Activated T-cell treated with anti-CD3 and anti-CD28 coated beads, Interleukin-2, amount 50 U/mL, for 72 hours (primary cell): ENCODE data around the gene EXOSC3. TPM values are rescaled to one million over a fixed set of nuclear protein-coding genes. Genes with fewer than 3 reads are reported as not detected.
"Not testable (repeated sequence)": the region's sequence is repeated elsewhere in the genome, so short reads cannot be mapped to it uniquely, and the experiment has no call there.

Source experiments
- ATAC-seq, 2 donors: fragments of 150-1000 bp; cut with Tn5 transposase; replicated peaks in 1 of 2; 2 replicates each; pipeline ENCODE4 v1.10.0; 2021; ENCODE audit warnings: moderate library complexity in 2 of 2, mild to moderate bottlenecking in 1 of 2
- DNase-seq, 2 donors: peaks; one replicate each; pipeline ENCODE4 v3.0.0; 2021 to 2022; ENCODE audit warnings: mixed read lengths in 1 of 2
- H3K27ac Mint-ChIP-seq: one replicate; pipeline ENCODE4 v1.8.0; 2022; ENCODE audit warnings: mild to moderate bottlenecking, moderate library complexity, mixed read lengths
- H3K27me3 Mint-ChIP-seq: one replicate; pipeline ENCODE4 v1.8.0; 2022; ENCODE audit warnings: low read depth, mixed read lengths
- H3K36me3 Mint-ChIP-seq, 2 donors: one replicate each; pipeline ENCODE4 v1.8.0; 2022; ENCODE audit warnings: mixed read lengths in 2 of 2, mild to moderate bottlenecking in 1 of 2; ENCODE audit not compliant: insufficient read depth in 2 of 2
- H3K4me1 Mint-ChIP-seq: one replicate; pipeline ENCODE4 v1.8.0; 2022; ENCODE audit warnings: low read depth, mixed read lengths
- H3K4me3 Mint-ChIP-seq, 2 donors: one replicate each; pipeline ENCODE4 v1.8.0; 2022; ENCODE audit warnings: mild to moderate bottlenecking in 2 of 2, mixed read lengths in 2 of 2, moderate library complexity in 2 of 2
- H3K9me3 Mint-ChIP-seq, 2 donors: one replicate each; pipeline ENCODE4 v1.8.0; 2022; ENCODE audit warnings: mixed read lengths in 2 of 2
- total RNA-seq, 2 donors: library from RNA; stranded (reverse); gene quantifications; one replicate each; pipeline ENCODE4 v1.2.3, GENCODE V29; 2022

EXOSC3 gene
- total RNA-seq, 2 donors from 2014 or later, result 60.2 to 72.0 TPM

GRCh38 chr9:37760416-37761161 lies 24.3 kb downstream of the EXOSC3 start:
- no peaks in the 10 kb centered on the region for H3K27me3 Mint-ChIP-seq
- ATAC-seq, result no peak
- H3K36me3 Mint-ChIP-seq, result peaks cover 6 to 7% of the 10 kb centered on the region in 2 donors
- peaks cover 15% of the 10 kb centered on the region for H3K4me1 Mint-ChIP-seq
- H3K27ac Mint-ChIP-seq, result no peak overlapping the region
- peaks cover 0 to 3% of the 10 kb centered on the region in 2 donors for H3K9me3 Mint-ChIP-seq
- DNase-seq, result no peak
- H3K4me3 Mint-ChIP-seq, result no peak overlapping the region

GRCh38 chr9:37758747-37759146 lies 26.1 kb downstream of the EXOSC3 start:
- peaks cover 30% of the 10 kb centered on the region for H3K4me1 Mint-ChIP-seq
- H3K27me3 Mint-ChIP-seq, result no peaks in the 10 kb centered on the region
- H3K27ac Mint-ChIP-seq, result no peak overlapping the region
- ATAC-seq, result no peak
- DNase-seq, result no peak
- H3K4me3 Mint-ChIP-seq, result no peak overlapping the region
- peaks cover 2 to 6% of the 10 kb centered on the region in 2 donors for H3K36me3 Mint-ChIP-seq
- no peaks in the 10 kb centered on the region for H3K9me3 Mint-ChIP-seq

- peak; percentile 77 to 79 for DNase-seq
- H3K9me3 Mint-ChIP-seq, result peaks cover 0 to 3% of the 10 kb centered on the region in 2 donors
- H3K4me3 Mint-ChIP-seq, result peak within 1 kb of the TSS; percentile 89 to 100
- H3K4me1 Mint-ChIP-seq, result peaks cover 32% of the 10 kb centered on the region
- peak; percentile 91 to 96 for ATAC-seq
- H3K36me3 Mint-ChIP-seq, result peaks cover 2 to 3% of the 10 kb centered on the region in 2 donors
- no peaks in the 10 kb centered on the region for H3K27me3 Mint-ChIP-seq
- H3K27ac Mint-ChIP-seq, result peak within 1 kb of the TSS; percentile 97
Observed at GRCh38 chr9:37753489-37754190, 31.2 kb downstream of the EXOSC3 start, which contains the start of gene TRMT10B. Gene TRMT10B (plus strand): TSS chr9:37753805. CDS start chr9:37761932, 8,127 bp downstream.

DNA sequence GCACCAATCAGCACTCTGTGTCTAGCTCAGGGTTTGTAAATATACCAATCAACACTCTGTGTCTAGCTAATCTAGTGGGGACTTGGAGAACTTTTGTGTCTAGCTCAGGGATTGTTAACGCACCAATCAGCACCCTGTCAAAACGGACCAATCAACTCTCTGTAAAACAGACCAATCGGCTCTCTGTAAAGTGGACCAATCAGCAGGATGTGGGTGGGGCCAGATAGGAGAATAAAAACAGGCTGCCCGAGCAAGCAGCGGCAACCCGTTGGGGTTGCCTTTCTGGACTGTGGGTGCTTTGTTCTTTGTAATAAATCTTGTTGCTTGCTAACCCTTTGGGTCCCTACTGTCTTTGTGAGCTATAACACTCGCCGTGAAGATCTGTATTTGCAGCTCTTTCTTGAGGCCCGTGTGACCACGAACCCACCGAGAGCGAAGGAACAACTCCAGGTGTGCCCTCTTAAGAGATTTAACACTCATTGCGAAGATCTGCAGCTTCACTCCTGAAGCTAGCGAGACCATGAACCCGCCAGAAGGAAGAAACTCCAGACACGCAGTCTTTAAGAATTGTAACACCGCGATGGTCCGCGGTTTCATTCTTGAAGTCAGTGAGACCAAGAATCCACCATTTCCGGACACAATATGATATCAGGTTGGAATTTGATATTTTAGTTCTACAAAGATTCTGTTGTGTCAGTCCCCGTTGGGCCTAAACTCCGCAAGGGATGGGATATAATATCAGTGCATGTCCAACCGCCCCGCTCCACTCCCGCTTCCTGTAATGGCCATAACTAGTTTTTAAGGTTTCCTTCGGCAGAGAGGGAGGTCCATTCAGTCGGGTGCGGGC lies 32.0 kb downstream of the EXOSC3 start:
- no peak for ATAC-seq
- Mint-ChIP-seq H3K27me3 (no peaks in the 10 kb centered on the region), H3K4me3 (peak overlapping the region; percentile 89 to 100)

DNA sequence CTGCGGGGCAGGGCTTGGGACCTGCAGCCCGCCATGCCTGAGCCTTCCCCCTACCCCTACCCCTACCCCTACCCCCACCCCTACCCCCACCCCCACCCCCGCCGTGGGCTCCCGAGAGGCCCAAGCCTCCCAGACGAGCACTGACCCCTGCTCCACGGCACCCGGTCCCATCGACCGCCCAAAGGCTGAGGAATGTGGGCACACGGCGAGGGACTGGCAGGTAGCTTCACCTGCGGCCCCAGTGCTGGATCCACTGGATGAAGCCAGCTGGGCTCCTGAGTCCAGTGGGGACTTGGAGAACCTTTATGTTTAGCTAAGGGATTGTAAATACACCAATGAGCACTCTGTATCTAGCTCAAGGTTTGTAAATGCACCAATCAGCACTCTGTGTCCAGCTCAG lies 32.8 kb downstream of the EXOSC3 start:
- H3K27me3 Mint-ChIP-seq, H3K4me3 Mint-ChIP-seq, H3K27ac Mint-ChIP-seq, H3K36me3 Mint-ChIP-seq, ATAC-seq, DNase-seq, H3K9me3 Mint-ChIP-seq: not testable (repeated sequence)
- H3K4me1 Mint-ChIP-seq, result peaks cover 32% of the 10 kb centered on the region

More for the DNA sequence above, 32.0 kb downstream of the EXOSC3 start:
- Mint-ChIP-seq H3K9me3 (peaks cover 0 to 3% of the 10 kb centered on the region in 2 donors), H3K36me3 (peaks cover 2 to 3% of the 10 kb centered on the region in 2 donors), H3K27ac (peak overlapping the region; percentile 97), H3K4me1 (peaks cover 32% of the 10 kb centered on the region)
- DNase-seq, result peak; percentile 20 to 23

GRCh38 chr9:37751704-37752103 lies 33.2 kb downstream of the EXOSC3 start:
- ATAC-seq, H3K9me3 Mint-ChIP-seq, H3K27ac Mint-ChIP-seq, H3K27me3 Mint-ChIP-seq, H3K4me3 Mint-ChIP-seq, DNase-seq, H3K36me3 Mint-ChIP-seq: not testable (repeated sequence)
- peaks cover 32% of the 10 kb centered on the region for H3K4me1 Mint-ChIP-seq

DNA sequence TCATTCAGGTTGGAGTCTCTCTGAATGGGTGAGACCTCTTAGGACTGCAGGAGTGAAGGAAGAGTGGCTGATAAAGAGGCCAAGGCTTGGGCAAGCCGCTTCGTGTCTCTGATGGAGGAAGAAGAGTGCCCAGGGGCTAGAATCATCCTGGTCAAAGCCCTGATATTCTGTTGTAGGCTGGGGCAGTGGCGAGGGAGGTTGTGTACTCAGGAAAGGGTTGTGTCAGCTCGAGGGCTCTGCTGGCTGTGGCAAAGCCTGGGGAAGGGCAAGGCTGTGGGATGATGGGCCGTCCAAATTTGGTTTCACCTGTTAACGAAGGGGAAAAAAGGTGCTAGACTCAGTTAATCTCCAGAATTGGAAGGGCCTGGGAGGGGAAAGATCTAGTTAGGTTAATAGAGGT lies 33.7 kb downstream of the EXOSC3 start:
- DNase-seq, result no peak
- peaks cover 0 to 3% of the 10 kb centered on the region in 2 donors for H3K9me3 Mint-ChIP-seq
- no peaks in the 10 kb centered on the region for H3K27me3 Mint-ChIP-seq

DNA sequence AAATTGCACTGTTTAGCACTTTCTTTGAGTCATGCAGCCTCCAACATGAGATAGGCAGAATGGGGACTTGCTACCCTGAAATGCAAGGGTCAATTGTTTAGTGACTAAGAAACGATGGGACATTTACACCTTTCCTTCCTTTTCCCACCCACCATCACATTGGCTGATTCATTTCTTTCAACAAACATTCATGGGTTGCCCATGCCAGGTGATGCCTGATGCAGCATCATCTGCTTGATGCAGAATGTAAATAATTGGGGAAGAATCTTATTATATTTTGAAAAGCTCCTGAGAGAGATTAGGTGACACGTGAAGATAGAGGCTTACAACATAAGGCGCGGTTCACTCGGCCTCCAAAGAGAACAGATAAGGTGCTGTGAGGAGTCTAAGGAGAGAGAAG lies 35.7 kb downstream of the EXOSC3 start:
- peaks cover 12% of the 10 kb centered on the region for H3K4me1 Mint-ChIP-seq
- peaks cover 0 to 1% of the 10 kb centered on the region in 2 donors for H3K36me3 Mint-ChIP-seq
- no peak for DNase-seq
- no peak overlapping the region for H3K4me3 Mint-ChIP-seq
- ATAC-seq, result no peak
- no peak overlapping the region for H3K27ac Mint-ChIP-seq
- H3K27me3 Mint-ChIP-seq, result no peaks in the 10 kb centered on the region
- H3K9me3 Mint-ChIP-seq, result peaks cover 0 to 3% of the 10 kb centered on the region in 2 donors

More for the DNA sequence above, 33.7 kb downstream of the EXOSC3 start:
- Mint-ChIP-seq H3K4me1 (peaks cover 30% of the 10 kb centered on the region), H3K4me3 (peak overlapping the region in 1 of 2 donors; percentile 14), H3K36me3 (peaks cover 1 to 3% of the 10 kb centered on the region in 2 donors), H3K27ac (no peak overlapping the region)
- ATAC-seq, result no peak

DNA sequence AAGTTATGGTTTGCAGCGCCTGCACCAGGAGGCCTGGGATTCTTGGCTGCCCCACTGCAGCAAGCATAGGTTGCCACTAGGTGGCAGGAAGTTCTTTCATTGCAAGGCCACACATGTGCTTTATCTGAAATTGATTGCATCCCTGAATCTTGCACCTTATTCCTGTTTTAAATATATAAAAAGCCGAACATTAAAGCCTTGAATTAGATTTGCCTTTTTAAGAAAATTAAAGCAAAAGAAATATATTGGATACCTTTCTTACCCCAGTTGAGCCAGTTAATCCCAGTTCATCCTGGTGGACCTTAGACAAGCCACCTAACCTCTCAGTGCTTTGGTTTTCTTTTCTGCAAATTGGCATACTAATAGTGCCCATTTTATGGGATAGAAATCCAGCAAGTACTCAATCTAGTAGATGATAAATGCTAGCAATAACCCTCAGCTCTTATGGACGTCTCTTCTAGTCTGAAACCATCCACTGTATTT lies 37.6 kb downstream of the EXOSC3 start:
- Mint-ChIP-seq H3K9me3 (no peaks in the 10 kb centered on the region), H3K27ac (no peak overlapping the region), H3K27me3 (no peaks in the 10 kb centered on the region), H3K4me3 (no peak overlapping the region), H3K36me3 (no peaks in the 10 kb centered on the region), H3K4me1 (no peaks in the 10 kb centered on the region)
- peak; percentile 56 to 57 for DNase-seq
- peak; percentile 68 to 69 for ATAC-seq

DNA sequence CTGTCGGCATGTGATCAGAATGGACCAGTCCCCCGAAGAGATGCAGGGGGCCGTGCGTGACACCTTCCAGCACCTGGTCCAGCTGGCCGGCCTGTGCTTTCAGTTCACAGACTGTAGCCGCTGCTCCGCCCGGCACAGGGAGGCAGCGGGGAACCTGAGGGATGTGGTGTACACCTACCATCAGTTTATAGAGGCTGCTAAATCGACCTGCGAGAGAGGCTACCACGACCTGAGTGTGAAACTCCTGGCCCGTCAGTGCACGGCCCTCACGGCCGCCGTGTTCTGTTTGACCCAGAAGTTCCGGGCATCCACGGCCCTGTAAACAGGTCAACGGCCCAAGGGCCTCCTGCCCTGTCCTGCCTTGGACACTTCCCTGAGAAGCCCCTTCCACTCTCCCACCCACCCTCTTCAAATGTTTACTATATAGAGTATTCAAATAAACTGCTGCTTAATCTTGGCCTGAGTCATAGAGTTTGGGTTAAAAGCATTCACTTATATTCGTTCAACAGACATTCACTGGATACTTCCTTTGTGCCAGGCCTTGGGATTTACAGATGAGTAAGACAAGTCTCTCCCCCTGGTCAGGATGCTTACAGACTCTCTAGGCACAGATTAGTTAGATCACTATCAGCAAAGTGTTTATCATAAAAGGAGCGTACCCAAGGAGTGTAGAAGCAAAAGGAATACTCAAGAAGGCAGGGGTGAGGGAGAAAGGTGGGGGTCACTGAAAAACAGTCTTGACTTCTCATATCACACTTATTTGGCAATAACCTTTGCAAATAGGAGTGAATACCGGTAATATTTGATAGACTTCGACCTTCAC lies 38.2 kb downstream of the EXOSC3 start:
- no peaks in the 10 kb centered on the region for H3K27me3 Mint-ChIP-seq
- peak in 1 of 2 donors; percentile 11 for ATAC-seq
- H3K4me1 Mint-ChIP-seq, result no peaks in the 10 kb centered on the region
- no peaks in the 10 kb centered on the region for H3K9me3 Mint-ChIP-seq
- no peak overlapping the region for H3K27ac Mint-ChIP-seq
- H3K4me3 Mint-ChIP-seq, result no peak overlapping the region
- DNase-seq, result no peak
- H3K36me3 Mint-ChIP-seq, result no peaks in the 10 kb centered on the region

GRCh38 chr9:37745970-37746369 lies 38.9 kb downstream of the EXOSC3 start:
- no peak for ATAC-seq

More at GRCh38 chr9:37745970-37746369, 38.9 kb downstream of the EXOSC3 start:
- Mint-ChIP-seq H3K4me3 (no peak overlapping the region), H3K9me3 (no peaks in the 10 kb centered on the region), H3K27ac (no peak overlapping the region), H3K4me1 (no peaks in the 10 kb centered on the region), H3K36me3 (no peaks in the 10 kb centered on the region), H3K27me3 (no peaks in the 10 kb centered on the region)
- no peak for DNase-seq
